Psoas muscle (tissue), 8 donors: ENCODE measurements around the gene CRP. TPM values are rescaled to one million over a fixed set of nuclear protein-coding genes. Genes with fewer than 3 reads are reported as not detected.

Experiments used
- ATAC-seq, 4 donors: fragments of 200-7000 bp; cut with Tn5 transposase; one replicate each; pipeline ENCODE4 v1.9.1; 2020; ENCODE audit warnings: moderate library complexity in 3 of 4, mild to moderate bottlenecking in 2 of 4
- DNase-seq, 2 donors: peaks; one replicate each; pipeline ENCODE4 v3.0.0-alpha.2; 2020
- H3K27ac ChIP-seq: fragments of 200-600 bp; one replicate; pipeline ENCODE4 v1.8.0; 2022
- H3K27me3 ChIP-seq, 3 donors: fragments of 200-600 bp in 1 of 3; one replicate each; pipeline versions ENCODE4 v1.6.1 to v1.8.0; 2013 to 2022; ENCODE audit warnings: low read length in 2 of 3, mild to moderate bottlenecking in 2 of 3, moderate library complexity in 1 of 3; ENCODE audit not compliant: insufficient read depth in 3 of 3
- H3K36me3 ChIP-seq, 2 donors: fragments of 200-600 bp in 1 of 2; one replicate each; pipeline versions ENCODE4 v1.6.1 to v1.8.0; 2013 to 2022; ENCODE audit warnings: low read depth in 1 of 2, mild to moderate bottlenecking in 1 of 2, moderate library complexity in 1 of 2; ENCODE audit not compliant: insufficient read depth in 1 of 2
- H3K4me1 ChIP-seq: fragments of 200-600 bp; one replicate; pipeline ENCODE4 v1.8.0; 2022
- H3K4me3 ChIP-seq: fragments of 200-600 bp; one replicate; pipeline ENCODE4 v1.8.0; 2022; ENCODE audit warnings: mild to moderate bottlenecking
- H3K9me3 ChIP-seq: fragments of 200-600 bp; one replicate; pipeline ENCODE4 v1.8.0; 2022
- CTCF ChIP-seq: fragments of 200-600 bp; IDR thresholded peaks from one replicate; pipeline ENCODE4 v1.8.0; 2022; ENCODE audit warnings: antibody characterized with exemption
- WGBS, 3 donors: extraction: QIAGEN DNeasy Blood & Tissue Kit; methylation state at CpG; one replicate each; pipeline versions ENCODE4 v1.1.6 to v1.1.7; 2013; 5-methylcytosine and 5-hydroxymethylcytosine counted together
- intact Hi-C, 2 donors: fragments of 100-400 bp; cut with DNase I; formaldehyde crosslinking; loops; one replicate each; pipeline versions ENCODE4 v1.11.0 to v1.14.2; 2022
- polyA plus RNA-seq, 3 donors: library from polyadenylated mRNA; stranded (reverse); fragments of 200-250 nt; gene quantifications; one replicate each; pipeline ENCODE4 v1.2.3, GENCODE V29; 2013
- total RNA-seq, 4 donors: library from RNA; stranded (reverse); fragmentation: NEBNext Ultra II Directional in 2 of 4; extraction: Animal tissue kit (Norgen Biotek cat#: 25700) in 2 of 4; gene quantifications; one replicate each; pipeline versions ENCODE4 v1.2.1 to v1.2.4, GENCODE V29; 2021 to 2023
- donor health status: healthy with polysubstance abuse.
- donor health status: DM: no; HTN: no; CAD: no; lungs with moderate emphysema.
- donor health status: Bipolar disorder and iron deficiency.
- donor health status: healthy.
- donor health status: DM: yes; HTN: yes; CAD: no.
- donor health status: DM: no; HTN: no; CAD: no.
- donor health status: DM: no; HTN: no; CAD: no.
- donor health status: DM: yes; HTN: yes; CAD: no.

Gene CRP
- total and polyA plus RNA-seq, 7 donors, result 0.04 to 0.46 (median 0.18) TPM; not detected in 3

GRCh38 chr1:159705251-159705903 lies 9.0 kb downstream of the CRP start:
- Histone ChIP-seq H3K27me3 (no peaks in the 10 kb centered on the region), H3K36me3 (no peaks in the 10 kb centered on the region), H3K9me3 (no peaks in the 10 kb centered on the region), H3K4me3 (no peak overlapping the region), H3K27ac (no peak overlapping the region), H3K4me1 (no peaks in the 10 kb centered on the region)
- intact Hi-C loops, result no loop called here
- TF ChIP-seq CTCF, result no peak
- ATAC-seq (no peak), DNase-seq (no peak)
- 76 to 90% (median 82%) methylated on average over 7 of the region's 7 CpGs for WGBS, 3 donors

- 21 to 31% (median 31%) methylated on average over 1 of the region's 1 CpG for WGBS, 3 donors
- no peak overlapping the region for H3K27ac ChIP-seq
- H3K9me3 ChIP-seq, result no peaks in the 10 kb centered on the region
- TF ChIP-seq CTCF, result no peak
- H3K27me3 ChIP-seq, result no peaks in the 10 kb centered on the region
- DNase-seq (no peak), ATAC-seq (no peak)
- H3K4me3 ChIP-seq, result no peak overlapping the region
- intact Hi-C loops, result no loop called here
- H3K36me3 ChIP-seq, result no peaks in the 10 kb centered on the region
- H3K4me1 ChIP-seq, result no peaks in the 10 kb centered on the region
Observed at GRCh38 chr1:159704481-159704880, 9.9 kb downstream of the CRP start.

GRCh38 chr1:159700312-159700711 lies 14.1 kb downstream of the CRP start:
- TF ChIP-seq CTCF, result no peak
- no peak overlapping the region for H3K4me3 ChIP-seq

GRCh38 chr1:159699653-159700052 lies 14.7 kb downstream of the CRP start:
- no peak overlapping the region for H3K27ac ChIP-seq
- no peak for DNase-seq
- H3K36me3 ChIP-seq, result no peaks in the 10 kb centered on the region
- no peaks in the 10 kb centered on the region for H3K4me1 ChIP-seq
- no peaks in the 10 kb centered on the region for H3K27me3 ChIP-seq
- 78 to 88% (median 80%) methylated on average over 3 of the region's 3 CpGs for WGBS, 3 donors
- no peak for ATAC-seq
- H3K4me3 ChIP-seq, result no peak overlapping the region
- no peak for TF ChIP-seq CTCF
- no peaks in the 10 kb centered on the region for H3K9me3 ChIP-seq
- intact Hi-C loops, result no loop called here

More at GRCh38 chr1:159700312-159700711, 14.1 kb downstream of the CRP start:
- no peaks in the 10 kb centered on the region for H3K27me3 ChIP-seq
- ATAC-seq, result no peak
- intact Hi-C loops, result no loop called here
- H3K36me3 ChIP-seq, result no peaks in the 10 kb centered on the region
- H3K9me3 ChIP-seq, result no peaks in the 10 kb centered on the region
- DNase-seq, result no peak
- 60 to 65% (median 63%) methylated on average over 7 of the region's 7 CpGs for WGBS, 3 donors
- no peaks in the 10 kb centered on the region for H3K4me1 ChIP-seq
- no peak overlapping the region for H3K27ac ChIP-seq

- Histone ChIP-seq H3K4me3 (no peak overlapping the region), H3K27me3 (no peaks in the 10 kb centered on the region), H3K36me3 (no peaks in the 10 kb centered on the region), H3K27ac (no peak overlapping the region), H3K4me1 (no peaks in the 10 kb centered on the region), H3K9me3 (no peaks in the 10 kb centered on the region)
- DNase-seq (no peak), ATAC-seq (no peak)
- no peak for TF ChIP-seq CTCF
- intact Hi-C loops, result no loop called here
Observed at GRCh38 chr1:159699246-159699645, 15.1 kb downstream of the CRP start.
